Endodermal cell (in vitro differentiated cells): ENCODE results near the gene TNS2. TPM values are rescaled to one million over a fixed set of nuclear protein-coding genes. Genes with fewer than 3 reads are reported as not detected.
A peak's percentile ranks its signal among the peaks of the same experiment; 100 is the strongest.

Experiments
- DNase-seq: peaks from one replicate; pipeline ENCODE4 v3.0.0-alpha.2; 2017
- H3K27ac ChIP-seq: 2 replicates; pipeline ENCODE4 v1.5.1; 2013; ENCODE audit warnings: mild to moderate bottlenecking, low read depth, low read length, moderate library complexity
- H3K27me3 ChIP-seq: 2 replicates; pipeline ENCODE4 v1.6.1; 2013; ENCODE audit warnings: mild to moderate bottlenecking, low read length, moderate library complexity; ENCODE audit not compliant: insufficient read depth, control insufficient read depth, poor library complexity, severe bottlenecking
- H3K36me3 ChIP-seq: 2 replicates; pipeline ENCODE4 v1.7.0; 2013; ENCODE audit warnings: mild to moderate bottlenecking, low read length, moderate library complexity; ENCODE audit not compliant: control insufficient read depth, insufficient read depth
- H3K4me1 ChIP-seq: one replicate; pipeline ENCODE4 v1.7.0; 2013; ENCODE audit warnings: low read length; ENCODE audit not compliant: control insufficient read depth, insufficient read depth
- H3K4me3 ChIP-seq: 2 replicates; pipeline ENCODE4 v1.5.1; 2013; ENCODE audit warnings: mild to moderate bottlenecking, low read length, moderate library complexity
- H3K9ac ChIP-seq: 2 replicates; pipeline ENCODE4 v1.6.1; 2013; ENCODE audit warnings: mild to moderate bottlenecking, low read length, moderate library complexity; ENCODE audit not compliant: poor library complexity, severe bottlenecking; ENCODE audit errors: extremely low read depth
- H3K9me3 ChIP-seq: 2 replicates; pipeline ENCODE4 v1.6.1; 2013; ENCODE audit warnings: mild to moderate bottlenecking, low read length, moderate library complexity; ENCODE audit not compliant: control insufficient read depth
- H3K27ac Mint-ChIP-seq: 2 replicates; pipeline ENCODE4 v1.8.0; 2020; ENCODE audit warnings: mixed read lengths
- H3K27me3 Mint-ChIP-seq: 2 replicates; pipeline ENCODE4 v1.8.0; 2021; ENCODE audit warnings: mild to moderate bottlenecking, mixed read lengths; ENCODE audit not compliant: insufficient read depth
- H3K36me3 Mint-ChIP-seq: 2 replicates; pipeline ENCODE4 v1.8.0; 2020; ENCODE audit warnings: low read depth, mixed read lengths
- H3K4me1 Mint-ChIP-seq: 2 replicates; pipeline ENCODE4 v1.8.0; 2020; ENCODE audit warnings: mixed read lengths
- H3K4me3 Mint-ChIP-seq: 2 replicates; pipeline ENCODE4 v1.8.0; 2020; ENCODE audit warnings: mild to moderate bottlenecking, moderate library complexity, mixed read lengths
- H3K9me3 Mint-ChIP-seq: 2 replicates; pipeline ENCODE4 v1.8.0; 2020; ENCODE audit warnings: mild to moderate bottlenecking, mixed read lengths
- CTCF ChIP-seq: fragments of 200-600 bp; sonication (generic); conservative IDR thresholded peaks from 2 replicates; pipeline ENCODE4 v1.5.0; 2021; ENCODE audit warnings: antibody characterized with exemption, mild to moderate bottlenecking
- WGBS, 2 experiments: methylation state at CpG; one replicate each; pipeline versions ENCODE4 v1.1.5 to v1.1.7; 2013; ENCODE audit warnings: missing lambda C conversion rate in 2 of 2, mixed read lengths in 1 of 2; ENCODE audit not compliant: insufficient coverage in 1 of 2, insufficient read length in 1 of 2; 5-methylcytosine and 5-hydroxymethylcytosine counted together
- total RNA-seq, 2 donors: library from RNA; stranded (reverse); fragmentation: NEBNext Ultra II Directional in 1 of 2; extraction: Animal tissue kit (Norgen Biotek cat#: 25700) in 1 of 2; gene quantifications; 2 replicates in 1 of 2; 3 replicates in 1 of 2; pipeline ENCODE4 v1.2.1, GENCODE V29; 2021

Gene TNS2
- total RNA-seq, 2 donors from 2014 or later: 10.2 to 12.6 TPM

GRCh38 chr12:53082637-53083175, 32.8 kb downstream of the TNS2 start:
- H3K27ac Mint-ChIP-seq: no peak overlapping the region
- peaks cover 5% of the 10 kb centered on the region for H3K9me3 ChIP-seq
- H3K27me3 ChIP-seq: peaks cover 20% of the 10 kb centered on the region
- no peak overlapping the region for H3K4me3 ChIP-seq
- H3K36me3 ChIP-seq: no peaks in the 10 kb centered on the region
- H3K9me3 Mint-ChIP-seq: peaks cover 4% of the 10 kb centered on the region
- peaks cover 2% of the 10 kb centered on the region for H3K4me1 ChIP-seq
- no peak overlapping the region for H3K9ac ChIP-seq
- 75 to 93% methylated on average over 2 of the region's 2 CpGs for WGBS, 2 experiments
- no peak overlapping the region for H3K27ac ChIP-seq
- peaks cover 52% of the 10 kb centered on the region for H3K27me3 Mint-ChIP-seq
- no peak for DNase-seq
- TF ChIP-seq CTCF: no peak
- H3K4me1 Mint-ChIP-seq: peaks cover 14% of the 10 kb centered on the region
- no peaks in the 10 kb centered on the region for H3K36me3 Mint-ChIP-seq
- H3K4me3 Mint-ChIP-seq: no peak overlapping the region

- H3K4me3 Mint-ChIP-seq: no peak overlapping the region
- WGBS, 2 experiments: 86 to 98% methylated on average over 1 of the region's 3 CpGs
Observed at GRCh38 chr12:53086361-53086760, 36.5 kb downstream of the TNS2 start.

DNA sequence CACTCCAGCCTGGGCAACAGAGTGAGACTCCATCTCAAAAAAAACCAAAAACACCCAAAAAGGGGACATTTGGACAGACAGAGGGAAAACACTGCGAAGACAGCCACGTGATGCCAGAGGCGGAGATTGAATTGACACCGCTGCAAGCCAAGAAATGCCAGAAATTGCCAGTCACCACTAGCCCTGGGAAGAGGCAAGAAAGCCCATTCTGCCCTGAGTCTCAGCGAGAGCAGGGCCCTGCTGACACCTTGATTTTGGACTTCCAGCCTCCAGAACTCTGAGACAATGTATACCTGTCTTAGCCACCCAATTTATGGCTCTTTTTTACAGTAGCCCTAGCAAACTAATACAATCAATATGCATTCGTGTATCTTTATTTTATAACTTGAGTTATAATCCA, 40.2 kb downstream of the TNS2 start:
- no peak overlapping the region for H3K27ac Mint-ChIP-seq
- Histone ChIP-seq H3K36me3 (no peaks in the 10 kb centered on the region), H3K4me3 (no peak overlapping the region), H3K27me3 (peaks cover 14% of the 10 kb centered on the region), H3K9me3 (no peaks in the 10 kb centered on the region), H3K4me1 (peaks cover 10% of the 10 kb centered on the region), H3K27ac (no peak overlapping the region), H3K9ac (no peak overlapping the region)
- TF ChIP-seq CTCF: no peak
- WGBS, 2 experiments: 97 to 99% methylated on average over 5 to 6 of the region's 6 CpGs
- peaks cover 30% of the 10 kb centered on the region for H3K27me3 Mint-ChIP-seq
- H3K9me3 Mint-ChIP-seq: no peaks in the 10 kb centered on the region
- DNase-seq: peak; percentile 44
- H3K4me3 Mint-ChIP-seq: no peak overlapping the region
- peaks cover 25% of the 10 kb centered on the region for H3K4me1 Mint-ChIP-seq
- H3K36me3 Mint-ChIP-seq: no peaks in the 10 kb centered on the region

More at GRCh38 chr12:53086361-53086760, 36.5 kb downstream of the TNS2 start:
- Histone ChIP-seq H3K36me3 (no peaks in the 10 kb centered on the region), H3K4me3 (no peak overlapping the region), H3K9ac (no peak overlapping the region), H3K27ac (no peak overlapping the region), H3K4me1 (peaks cover 2% of the 10 kb centered on the region), H3K27me3 (peaks cover 18% of the 10 kb centered on the region), H3K9me3 (peaks cover 5% of the 10 kb centered on the region)
- Mint-ChIP-seq H3K4me1 (peaks cover 9% of the 10 kb centered on the region), H3K27ac (no peak overlapping the region), H3K36me3 (no peaks in the 10 kb centered on the region), H3K27me3 (peaks cover 50% of the 10 kb centered on the region), H3K9me3 (peaks cover 4% of the 10 kb centered on the region)
- no peak for DNase-seq
- no peak for TF ChIP-seq CTCF
